ENCODE results near the gene EFCAB8.

The EFCAB8 gene

GRCh38 chr20:32918751-32919150, 60.0 kb downstream of the EFCAB8 start:
- TF ChIP-seq MAX (IDR thresholded peaks at IDR 0.05; ENCODE audit: low read depth, low read length) (no peak), CTCF (IDR thresholded peaks at IDR 0.05; ENCODE audit: low read depth, low read length) (no peak), POLR2A (IDR thresholded peaks at IDR 0.05; ENCODE audit: extremely low read depth, insufficient read length) (no peak), MYC (IDR thresholded peaks at IDR 0.05; ENCODE audit: low read depth, low read length) (no peak)
- H3K4me3 ChIP-seq (ENCODE audit: low read depth, low read length): no peak overlapping the region
- no peak for DNase-seq (ENCODE audit: low read depth)

- no peak for TF ChIP-seq MAX (IDR thresholded peaks at IDR 0.05; ENCODE audit: low read depth, low read length)
- no peak for TF ChIP-seq CTCF (IDR thresholded peaks at IDR 0.05; ENCODE audit: low read depth, low read length)
- TF ChIP-seq MYC (IDR thresholded peaks at IDR 0.05; ENCODE audit: low read depth, low read length): no peak
- no peak for TF ChIP-seq POLR2A (IDR thresholded peaks at IDR 0.05; ENCODE audit: extremely low read depth, insufficient read length)
- no peak overlapping the region for H3K4me3 ChIP-seq (ENCODE audit: low read depth, low read length)
- no peak for DNase-seq (ENCODE audit: low read depth)
These were observed 61.3 kb downstream of the EFCAB8 start for GRCh38 chr20:32920066-32920465.

- TF ChIP-seq CTCF (IDR thresholded peaks at IDR 0.05; ENCODE audit: low read depth, low read length) (no peak), POLR2A (IDR thresholded peaks at IDR 0.05; ENCODE audit: extremely low read depth, insufficient read length) (no peak), MAX (IDR thresholded peaks at IDR 0.05; ENCODE audit: low read depth, low read length) (no peak), MYC (IDR thresholded peaks at IDR 0.05; ENCODE audit: low read depth, low read length) (no peak)
- no peak for DNase-seq (ENCODE audit: low read depth)
- H3K4me3 ChIP-seq (ENCODE audit: low read depth, low read length): no peak overlapping the region
These were observed 62.0 kb downstream of the EFCAB8 start for GRCh38 chr20:32920530-32921298.

- no peak overlapping the region for H3K4me3 ChIP-seq (ENCODE audit: low read depth, low read length)
- no peak for TF ChIP-seq MYC (IDR thresholded peaks at IDR 0.05; ENCODE audit: low read depth, low read length)
- no peak for TF ChIP-seq CTCF (IDR thresholded peaks at IDR 0.05; ENCODE audit: low read depth, low read length)
- no peak for TF ChIP-seq MAX (IDR thresholded peaks at IDR 0.05; ENCODE audit: low read depth, low read length)
- no peak for DNase-seq (ENCODE audit: low read depth)
These were observed 63.7 kb downstream of the EFCAB8 start for GRCh38 chr20:32922466-32922865.

GRCh38 chr20:32924781-32925180, 66.1 kb downstream of the EFCAB8 start:
- no peak overlapping the region for H3K4me3 ChIP-seq (ENCODE audit: low read depth, low read length)
- no peak for TF ChIP-seq MYC (IDR thresholded peaks at IDR 0.05; ENCODE audit: low read depth, low read length)
- TF ChIP-seq CTCF (IDR thresholded peaks at IDR 0.05; ENCODE audit: low read depth, low read length): no peak
- TF ChIP-seq MAX (IDR thresholded peaks at IDR 0.05; ENCODE audit: low read depth, low read length): no peak
- TF ChIP-seq POLR2A (IDR thresholded peaks at IDR 0.05; ENCODE audit: extremely low read depth, insufficient read length): no peak

More at GRCh38 chr20:32924781-32925180, 66.1 kb downstream of the EFCAB8 start:
- DNase-seq (ENCODE audit: low read depth): no peak

All from NB4 (cell line).